RWPE1 (cell line): ENCODE data around the gene COPS4.
"Not testable (repeated sequence)": the region's sequence is repeated elsewhere in the genome, so short reads cannot be mapped to it uniquely, and the experiment has no call there.

ENCODE experiments used
- CTCF ChIA-PET: fragments of 350-600 bp; sonication (Branson Sonifier 250); formaldehyde crosslinking; extraction: SDS; loops from one replicate; lab custom pipeline; 2021; lab: Yijun Ruan, JAX
- POLR2A ChIA-PET: fragments of 400-600 bp; formaldehyde crosslinking; extraction: SDS; loops from one replicate; lab custom pipeline; 2020; ENCODE audit warnings: antibody characterized with exemption; ENCODE audit not compliant: low non-redundant PET; lab: Yijun Ruan, JAX
- DNase-seq: peaks from one replicate; pipeline ENCODE4 v3.0.0; 2012; ENCODE audit warnings: low spot score
- H3K27ac ChIP-seq: fragments of 450-650 bp; 2 replicates; pipeline ENCODE4 v1.5.1; 2017
- CTCF ChIP-seq: fragments of 450-650 bp; conservative IDR thresholded peaks from 2 replicates; pipeline ENCODE4 v1.5.1; 2017; ENCODE audit warnings: low read depth, mild to moderate bottlenecking

The COPS4 gene

DNA sequence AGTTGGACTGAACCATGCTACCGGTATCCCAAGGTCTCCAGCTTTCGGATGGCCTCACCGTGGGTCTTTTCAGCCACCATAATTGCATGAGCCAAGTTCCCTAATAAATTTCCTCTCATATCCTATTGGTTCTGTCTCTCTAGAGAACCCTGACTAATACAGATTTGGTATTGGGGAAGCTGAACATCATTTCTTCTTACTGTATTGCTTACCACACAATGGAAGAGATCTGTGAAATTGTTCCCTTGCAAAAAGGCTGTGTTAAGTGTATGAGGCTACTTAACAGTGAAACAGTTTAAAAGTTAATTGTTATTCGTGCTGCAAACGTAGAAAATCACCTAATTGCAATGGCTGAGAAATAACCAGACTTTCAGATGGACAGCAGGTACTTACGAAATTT is 45.6 kb downstream of the COPS4 start:
- no peak for DNase-seq
- no peak overlapping the region for H3K27ac ChIP-seq
- ChIA-PET POLR2A (no interaction called here), CTCF (interaction anchor here (0.7 kb wide), 1 partner anchor 1772 kb away, joined by 3 read pairs; no protein-coding TSS in a partner anchor)
- no peak for TF ChIP-seq CTCF

DNA sequence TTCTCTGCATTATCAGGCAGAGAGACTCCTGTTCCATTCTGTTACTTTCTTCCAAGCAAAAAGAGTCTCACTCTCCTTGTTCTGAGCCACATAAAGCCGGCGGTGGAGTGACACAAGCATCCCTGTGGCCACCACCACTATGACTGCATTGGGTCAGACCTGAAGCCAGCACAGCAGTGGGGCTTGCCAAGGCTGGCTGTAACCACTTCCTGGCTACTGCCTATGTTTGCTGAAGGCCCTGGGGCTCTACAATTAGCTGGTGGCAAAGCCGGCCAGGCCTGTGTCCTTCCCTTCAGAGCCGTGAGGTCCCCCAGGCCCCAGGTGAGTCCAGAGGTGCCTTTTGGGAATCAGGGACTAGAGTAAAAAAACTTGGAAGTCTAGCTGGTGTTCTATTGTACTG is 47.8 kb downstream of the COPS4 start:
- no peak for TF ChIP-seq CTCF
- ChIA-PET POLR2A (no interaction called here), CTCF (no interaction called here)
- H3K27ac ChIP-seq = no peak overlapping the region
- no peak for DNase-seq

- POLR2A ChIA-PET = no interaction called here
- CTCF ChIA-PET = interaction anchor here (0.6 to 1.2 kb wide), 3 partner anchors 29 to 178 kb away, joined by 3 to 4 read pairs (median 3); no protein-coding TSS in a partner anchor
- no peak for TF ChIP-seq CTCF
- no peak overlapping the region for H3K27ac ChIP-seq
- DNase-seq = no peak
Measured at GRCh38 chr4:83083925-83084475, 49.0 kb downstream of the COPS4 start.

DNA sequence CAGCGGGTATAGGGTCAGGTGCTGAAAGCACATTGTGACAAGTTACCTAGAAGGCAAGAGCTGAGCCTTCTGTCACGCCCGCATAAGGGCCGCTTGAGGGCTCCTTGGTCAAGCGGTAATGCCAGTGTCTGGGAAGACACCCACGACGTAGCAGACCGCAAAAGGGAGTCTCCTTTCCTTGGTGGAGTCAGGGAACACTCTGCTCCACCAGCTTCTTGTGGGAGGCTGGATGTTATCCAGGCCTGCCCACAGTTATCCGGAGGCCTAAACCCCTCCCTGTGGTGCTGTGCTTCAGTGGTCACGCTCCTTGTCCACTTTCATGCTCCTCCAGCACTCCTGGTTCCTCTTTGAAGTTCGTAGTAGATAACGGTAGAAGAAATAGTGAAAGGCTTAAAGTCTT is 50.0 kb downstream of the COPS4 start:
- POLR2A ChIA-PET, CTCF ChIA-PET, DNase-seq, H3K27ac ChIP-seq: not testable (repeated sequence)

DNA sequence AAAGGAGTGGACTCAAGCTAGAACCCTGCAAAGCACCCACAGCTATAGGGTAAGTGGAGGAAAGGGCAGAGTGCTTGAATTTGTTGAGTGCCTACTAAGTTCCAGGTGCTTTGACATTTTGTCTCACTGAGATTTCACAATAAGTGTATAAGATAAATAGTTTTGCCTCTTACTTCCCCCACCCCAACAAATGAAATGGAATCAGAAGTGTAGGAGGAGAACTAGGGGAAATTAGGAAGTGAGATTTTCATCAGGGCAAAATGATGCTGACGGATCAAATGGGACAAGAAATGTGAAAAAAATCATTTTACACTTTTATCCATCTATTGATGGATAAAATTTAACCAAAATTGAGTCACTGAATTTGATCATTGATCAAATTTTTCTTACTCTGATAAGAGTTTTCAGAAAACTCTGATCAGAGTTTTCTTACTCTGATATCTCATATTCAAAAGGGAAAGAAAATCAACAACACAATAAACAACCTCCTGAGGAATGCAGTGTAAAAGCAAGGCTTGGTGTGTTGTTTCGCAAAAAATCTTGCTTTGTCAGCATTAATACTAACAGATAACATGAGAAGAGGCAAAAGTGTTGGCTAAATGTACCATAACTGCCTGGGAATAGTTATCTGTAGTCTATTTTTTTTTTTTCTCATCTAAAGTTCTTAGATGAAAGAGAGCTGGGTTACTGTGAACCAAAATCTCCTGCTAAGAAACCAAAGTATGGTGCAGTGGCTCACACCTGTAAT is 54.6 kb downstream of the COPS4 start:
- CTCF ChIA-PET = interaction anchor here (1.0 kb wide), 1 partner anchor 11 kb away, joined by 4 read pairs; no protein-coding TSS in a partner anchor
- H3K27ac ChIP-seq = no peak overlapping the region
- no peak for TF ChIP-seq CTCF
- DNase-seq = no peak
- POLR2A ChIA-PET = no interaction called here

GRCh38 chr4:83093060-83093640 is 58.2 kb downstream of the COPS4 start:
- DNase-seq = peak; percentile 5
- ChIA-PET POLR2A (no interaction called here), CTCF (no interaction called here)
- no peak overlapping the region for H3K27ac ChIP-seq
- no peak for TF ChIP-seq CTCF
